ENCODE data around the gene MASP1.

MASP1 gene

GRCh38 chr3:187264911-187265310 is 26.6 kb downstream of the MASP1 start:
- ATAC-seq = no peak
- TF ChIP-seq ZNF8 (CRISPR knock-in tag; IDR thresholded peaks at IDR 0.05) = no peak
- TF ChIP-seq ZFP3 (CRISPR knock-in tag; IDR thresholded peaks at IDR 0.05) = no peak
- TF ChIP-seq CSDC2 (CRISPR knock-in tag; IDR thresholded peaks at IDR 0.05) = no peak
- no peak for TF ChIP-seq CREB5 (CRISPR knock-in tag; IDR thresholded peaks at IDR 0.05; ENCODE audit: low read depth)
- TF ChIP-seq PPARA (CRISPR knock-in tag; IDR thresholded peaks at IDR 0.05; ENCODE audit: borderline replicate concordance) = no peak
- TF ChIP-seq ARNTL (CRISPR knock-in tag; IDR thresholded peaks at IDR 0.05; ENCODE audit: borderline replicate concordance, low read depth) = no peak
- TF ChIP-seq TSHZ2 (CRISPR knock-in tag; IDR thresholded peaks at IDR 0.05) = no peak
- TF ChIP-seq GLIS3 (CRISPR knock-in tag; IDR thresholded peaks at IDR 0.05) = no peak
- TF ChIP-seq, protein P1, sequence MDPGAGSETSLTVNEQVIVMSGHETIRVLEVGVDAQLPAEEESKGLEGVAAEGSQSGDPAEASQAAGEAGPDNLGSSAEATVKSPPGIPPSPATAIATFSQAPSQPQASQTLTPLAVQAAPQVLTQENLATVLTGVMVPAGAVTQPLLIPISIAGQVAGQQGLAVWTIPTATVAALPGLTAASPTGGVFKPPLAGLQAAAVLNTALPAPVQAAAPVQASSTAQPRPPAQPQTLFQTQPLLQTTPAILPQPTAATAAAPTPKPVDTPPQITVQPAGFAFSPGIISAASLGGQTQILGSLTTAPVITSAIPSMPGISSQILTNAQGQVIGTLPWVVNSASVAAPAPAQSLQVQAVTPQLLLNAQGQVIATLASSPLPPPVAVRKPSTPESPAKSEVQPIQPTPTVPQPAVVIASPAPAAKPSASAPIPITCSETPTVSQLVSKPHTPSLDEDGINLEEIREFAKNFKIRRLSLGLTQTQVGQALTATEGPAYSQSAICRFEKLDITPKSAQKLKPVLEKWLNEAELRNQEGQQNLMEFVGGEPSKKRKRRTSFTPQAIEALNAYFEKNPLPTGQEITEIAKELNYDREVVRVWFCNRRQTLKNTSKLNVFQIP (CRISPR knock-in tag; IDR thresholded peaks at IDR 0.05; ENCODE audit: borderline replicate concordance, low read depth) = no peak
- TF ChIP-seq ZNF565 (CRISPR knock-in tag; conservative IDR thresholded peaks at IDR 0.05; ENCODE audit: low read depth) = no peak
- TF ChIP-seq OSR1 (CRISPR knock-in tag; IDR thresholded peaks at IDR 0.05) = no peak
- no peak for TF ChIP-seq ZFP30 (CRISPR knock-in tag; IDR thresholded peaks at IDR 0.05)
- TF ChIP-seq ZNF70 (CRISPR knock-in tag; IDR thresholded peaks at IDR 0.05) = no peak

DNA sequence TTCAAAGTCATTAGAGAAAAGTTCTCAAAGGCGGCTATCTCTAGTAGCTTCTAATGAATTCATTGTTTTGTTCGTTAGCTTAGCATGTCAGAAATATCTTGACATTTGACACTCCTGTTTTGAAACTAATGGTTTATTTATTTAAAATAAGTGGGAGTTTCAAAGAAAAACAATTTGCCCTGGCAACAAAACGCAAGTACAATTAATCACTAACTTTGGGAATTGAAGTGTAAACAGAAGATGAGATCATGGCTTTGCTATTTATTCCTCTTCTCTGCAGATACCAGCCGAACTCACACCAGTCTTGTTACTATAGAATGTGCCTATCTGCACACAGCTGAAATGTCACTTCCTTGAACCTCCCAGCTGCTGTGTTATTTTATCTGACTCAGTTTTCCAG is 27.5 kb downstream of the MASP1 start:
- ATAC-seq = no peak

More for the DNA sequence above, 27.5 kb downstream of the MASP1 start:
- TF ChIP-seq ZC3H10 (CRISPR knock-in tag; IDR thresholded peaks at IDR 0.05) = no peak
- no peak for TF ChIP-seq BACH2 (CRISPR knock-in tag; IDR thresholded peaks at IDR 0.05; ENCODE audit: borderline replicate concordance)
- TF ChIP-seq ZFP30 (CRISPR knock-in tag; IDR thresholded peaks at IDR 0.05) = no peak
- TF ChIP-seq ZFP3 (CRISPR knock-in tag; IDR thresholded peaks at IDR 0.05) = no peak
- no peak for TF ChIP-seq RARB (CRISPR knock-in tag; IDR thresholded peaks at IDR 0.05)
- no peak for TF ChIP-seq SNAI2 (CRISPR knock-in tag; IDR thresholded peaks at IDR 0.05)
- no peak for TF ChIP-seq GLIS3 (CRISPR knock-in tag; IDR thresholded peaks at IDR 0.05)
- TF ChIP-seq ESRRG (CRISPR knock-in tag; IDR thresholded peaks at IDR 0.05) = no peak
- TF ChIP-seq CREB5 (CRISPR knock-in tag; IDR thresholded peaks at IDR 0.05; ENCODE audit: low read depth) = no peak
- TF ChIP-seq CSDC2 (CRISPR knock-in tag; IDR thresholded peaks at IDR 0.05) = no peak
- TF ChIP-seq PATZ1 (CRISPR knock-in tag; IDR thresholded peaks at IDR 0.05; ENCODE audit: borderline replicate concordance) = no peak
- TF ChIP-seq ZNF565 (CRISPR knock-in tag; conservative IDR thresholded peaks at IDR 0.05; ENCODE audit: low read depth) = no peak
- TF ChIP-seq CSRNP3 (CRISPR knock-in tag; IDR thresholded peaks at IDR 0.05) = no peak
- TF ChIP-seq TSHZ2 (CRISPR knock-in tag; IDR thresholded peaks at IDR 0.05) = no peak

Data from SK-N-SH treated with all-trans-retinoic acid at 6 μM for 48 hours (cell line).